SIG-M5 (cell line): ENCODE data around the gene ACKR4.

Experiments used
- DNase-seq: peaks from one replicate; lab custom pipeline; 2025; lab: John Stamatoyannopoulos, UW

ACKR4 gene

DNA sequence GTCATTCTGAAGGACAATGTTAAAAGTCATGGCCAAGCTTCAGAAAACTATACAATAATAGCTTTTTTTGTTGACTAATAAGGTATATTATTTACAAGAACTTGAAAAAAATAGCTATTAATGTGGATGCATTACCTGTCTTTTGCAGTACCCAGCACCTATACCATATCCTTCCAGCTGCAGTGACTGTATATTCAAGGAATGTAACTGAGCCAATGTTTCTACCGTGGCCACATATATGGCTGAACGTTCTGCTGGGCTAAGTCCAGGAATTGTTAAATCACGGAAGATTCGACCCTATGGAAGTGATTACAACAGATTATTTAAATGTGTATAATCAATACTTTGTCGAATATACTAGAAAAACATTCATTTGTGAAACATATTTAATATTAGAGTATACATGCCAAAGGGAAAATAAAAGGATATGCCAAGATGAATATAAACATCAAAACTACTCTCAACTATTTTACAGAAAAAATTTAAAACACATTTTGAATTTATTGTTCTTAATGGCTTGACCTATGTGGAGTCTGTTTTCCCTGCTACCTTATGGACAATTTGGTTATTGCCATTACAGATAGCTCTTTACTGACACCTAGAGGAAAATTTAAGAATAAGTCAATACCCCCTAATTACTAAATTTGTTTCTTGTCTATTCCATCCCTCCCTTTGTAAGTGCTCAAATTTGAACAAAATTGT lies 44.9 kb downstream of the ACKR4 start:
- DNase-seq = no peak

DNA sequence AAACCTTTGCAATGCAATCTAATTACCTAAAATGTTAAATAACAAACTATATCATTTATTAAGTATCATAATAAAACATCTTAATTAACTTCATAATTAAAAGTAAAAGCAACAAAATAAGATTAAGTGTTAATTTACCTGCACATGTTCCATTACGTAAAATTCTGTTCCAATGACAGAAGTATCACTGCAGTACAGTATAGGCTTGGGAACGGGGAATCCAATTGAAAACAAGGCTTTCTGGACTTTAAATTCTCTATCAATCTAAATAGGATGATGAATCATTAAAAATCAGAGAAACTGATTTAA lies 45.4 kb downstream of the ACKR4 start:
- DNase-seq = no peak

DNA sequence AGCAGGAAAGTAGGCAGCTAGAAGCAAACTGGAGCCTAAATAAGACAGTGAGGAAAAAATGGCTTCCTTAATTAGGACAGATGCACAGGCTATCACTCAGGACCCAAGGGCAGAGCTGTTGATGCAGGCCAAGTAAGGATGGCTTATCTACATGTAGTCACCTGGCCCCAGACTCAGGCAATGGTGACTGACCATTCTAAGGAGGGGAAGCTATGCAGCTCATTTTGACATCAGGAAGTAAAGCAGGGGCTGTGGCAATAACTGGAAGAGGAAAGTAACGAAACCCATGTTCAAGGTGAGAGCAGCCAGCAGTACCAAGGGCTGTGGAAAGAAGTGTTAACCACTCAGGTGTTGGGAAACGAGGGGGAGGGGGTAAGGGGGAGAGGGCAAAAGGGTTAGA lies 46.3 kb downstream of the ACKR4 start:
- DNase-seq = no peak

GRCh38 chr3:132645058-132645457 lies 48.0 kb downstream of the ACKR4 start:
- DNase-seq = no peak

DNA sequence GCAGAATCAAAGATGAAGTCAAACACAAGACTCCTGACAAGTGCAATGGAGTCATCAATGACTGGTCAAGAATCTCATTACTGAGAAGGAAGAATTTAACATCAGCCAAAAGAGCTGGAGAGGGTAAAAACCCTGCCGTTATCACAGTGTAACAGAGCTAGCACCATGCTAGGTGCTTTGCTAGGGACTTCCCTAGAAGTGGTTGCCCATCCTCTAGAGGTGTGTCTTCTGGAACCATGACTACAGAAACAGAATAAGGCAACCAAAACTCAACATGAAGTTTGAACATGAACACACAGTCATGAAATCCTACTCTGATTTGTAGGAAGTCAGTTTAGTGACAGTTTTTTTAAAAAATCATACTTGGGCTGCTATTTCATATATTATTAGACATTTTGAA lies 53.1 kb downstream of the ACKR4 start:
- DNase-seq = no peak
